SU-DHL-6 (cell line): Measurements from ENCODE around the gene ODAD2.

ENCODE experiments used
- CTCF ChIP-seq: fragments of 200-600 bp; sonication (generic); IDR thresholded peaks from one replicate; pipeline ENCODE4 v1.5.1; 2017; ENCODE audit warnings: antibody characterized with exemption, mild to moderate bottlenecking, low read length, moderate library complexity; ENCODE audit not compliant: insufficient read depth, poor library complexity, severe bottlenecking
- EZH2phosphoT487 ChIP-seq: fragments of 200-600 bp; sonication (generic), shearing (Covaris generic); conservative IDR thresholded peaks from 2 replicates; pipeline ENCODE4 v1.6.1; 2018; ENCODE audit warnings: mild to moderate bottlenecking, antibody characterized with exemption, low read length, moderate library complexity, mixed read lengths

- TF ChIP-seq CTCF (no peak), EZH2phosphoT487 (no peak)
Measured at GRCh38 chr10:28036587-28036986, 37.7 kb upstream of the ODAD2 start.
